ENCODE measurements around the gene SLC43A2. TPM values are rescaled to one million over a fixed set of nuclear protein-coding genes. Genes with fewer than 3 reads are reported as not detected.

Gene SLC43A2
- polyA plus RNA-seq, 1 of the 3 experiments (the other 2 are of a cell fraction) = 9.8 TPM

GRCh38 chr17:1643999-1644492 is 15.4 kb upstream of the SLC43A2 start (continued):
- TF ChIP-seq MXI1 (IDR thresholded peaks at IDR 0.05; ENCODE audit: low read depth, low read length) = no peak

DNA sequence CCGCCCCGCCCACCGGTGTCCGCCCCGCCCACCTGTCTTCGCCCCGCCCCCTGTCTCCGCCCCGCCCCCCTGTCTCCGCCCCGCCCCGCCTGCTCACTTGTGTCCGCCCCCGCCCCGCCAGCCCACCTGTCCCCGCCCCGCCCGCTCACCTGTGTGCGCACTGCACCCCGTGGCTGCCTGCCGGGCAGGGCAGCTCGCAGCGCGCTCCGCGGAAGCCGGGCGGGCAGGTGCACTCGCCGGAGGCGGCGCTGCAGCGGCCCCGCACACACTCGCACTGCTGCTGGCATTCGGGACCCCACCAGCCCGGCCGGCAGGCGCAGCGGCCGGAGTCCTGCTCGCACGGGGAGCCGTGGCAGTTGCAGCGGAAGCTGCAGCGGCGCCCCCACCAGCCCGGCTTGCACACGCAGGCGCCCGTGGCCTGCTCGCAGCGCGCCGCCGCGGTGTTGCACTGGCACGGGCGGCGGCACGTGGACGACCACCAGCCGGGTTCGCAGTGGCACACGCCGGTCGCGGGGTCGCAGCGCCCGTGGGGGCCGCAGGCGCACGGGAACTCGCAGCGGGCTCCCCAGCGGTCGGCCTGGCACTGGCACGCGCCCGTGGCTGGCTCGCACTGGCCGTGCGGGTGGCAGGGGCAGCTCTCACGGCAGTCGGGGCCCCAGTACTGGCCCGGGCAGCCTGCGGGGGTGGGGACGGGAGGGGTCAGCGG is 14.8 kb upstream of the SLC43A2 start:
- peak overlapping the region; percentile 12; the same call in 1 of the 2 replicates for H3K4me2 ChIP-seq
- H3K27ac ChIP-seq (ENCODE audit: low read depth in 2 of 2, low read length in 1 of 2) = no peak overlapping the region
- no peaks in the 10 kb centered on the region for H3K79me2 ChIP-seq (ENCODE audit: insufficient read depth)
- 7% methylated on average over 22 of the region's 90 CpGs for WGBS (ENCODE audit: low lambda C conversion rate)
- H2AFZ ChIP-seq (ENCODE audit: low read depth) = no peak overlapping the region
- H4K20me1 ChIP-seq (ENCODE audit: insufficient read depth) = no peaks in the 10 kb centered on the region
- no peaks in the 10 kb centered on the region for H3K27me3 ChIP-seq (ENCODE audit: insufficient read depth)
- peaks cover 13 to 28% of the 10 kb centered on the region in 2 experiments; a peak in 2 of 4 replicates for H3K4me1 ChIP-seq (ENCODE audit: control insufficient read depth in 1 of 2, insufficient read depth in 2 of 2, low read depth in 1 of 2, low read length in 1 of 2)
- POLR2A ChIA-PET = no interaction called here
- H3K36me3 ChIP-seq (replicated peaks in 1 of 2; ENCODE audit: control insufficient read depth in 1 of 2, insufficient read depth in 2 of 2, low read length in 1 of 2) = no peaks in the 10 kb centered on the region
- CTCF ChIA-PET = interaction anchor here (0.9 to 1.6 kb wide), 8 partner anchors 12 to 246 kb away, joined by 3 to 14 read pairs (median 4); partner anchors contain the start of genes INPP5K and SLC43A2
- H3F3A ChIP-seq (replicated peaks; ENCODE audit: insufficient read depth) = peaks cover 5% of the 10 kb centered on the region
- no peaks in the 10 kb centered on the region for H3K9me2 ChIP-seq
- no peaks in the 10 kb centered on the region for H3K9me3 ChIP-seq
- 0 out of 2 replicates have a peak, but pooled peaks have one; percentile 51 for TF ChIP-seq MXI1 (IDR thresholded peaks at IDR 0.05; ENCODE audit: low read depth, low read length)
- no peak for TF ChIP-seq EP300 (IDR thresholded peaks at IDR 0.05; ENCODE audit: borderline replicate concordance in 1 of 2, low read depth in 1 of 2, low read length in 1 of 2)
- TF ChIP-seq, protein P1, sequence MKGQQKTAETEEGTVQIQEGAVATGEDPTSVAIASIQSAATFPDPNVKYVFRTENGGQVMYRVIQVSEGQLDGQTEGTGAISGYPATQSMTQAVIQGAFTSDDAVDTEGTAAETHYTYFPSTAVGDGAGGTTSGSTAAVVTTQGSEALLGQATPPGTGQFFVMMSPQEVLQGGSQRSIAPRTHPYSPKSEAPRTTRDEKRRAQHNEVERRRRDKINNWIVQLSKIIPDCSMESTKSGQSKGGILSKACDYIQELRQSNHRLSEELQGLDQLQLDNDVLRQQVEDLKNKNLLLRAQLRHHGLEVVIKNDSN (IDR thresholded peaks at IDR 0.05; ENCODE audit: borderline replicate concordance, low read depth) = no peak
- peak; percentile 19; the same call in 1 of the 2 replicates for TF ChIP-seq CTCF (IDR thresholded peaks at IDR 0.05)
- no peak overlapping the region for H3K9ac ChIP-seq
- H3K4me3 ChIP-seq (ENCODE audit: low read depth in 2 of 2, low read length in 1 of 2) = peak overlapping the region in 1 of 2 experiments; percentile 46; a peak in 2 of 4 replicates
- DNase-seq = peak; percentile 89

DNA sequence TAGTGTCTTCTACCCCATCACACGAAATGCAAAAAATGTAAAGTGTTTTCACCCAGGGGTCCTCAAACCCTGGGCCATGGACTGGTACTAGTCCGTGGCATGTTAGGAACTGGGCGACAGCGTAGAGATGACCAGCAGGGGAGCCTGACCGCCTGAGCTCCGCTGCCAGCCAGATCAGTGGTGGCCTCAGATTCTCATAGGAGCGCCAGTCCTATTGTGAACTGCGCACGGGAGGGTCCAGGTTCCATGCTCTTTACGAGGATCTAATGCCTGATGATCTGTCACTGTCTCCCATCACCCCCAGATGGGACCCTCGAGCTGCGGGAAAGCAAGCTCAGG is 12.4 kb upstream of the SLC43A2 start:
- Histone ChIP-seq H3K9me2 (no peaks in the 10 kb centered on the region), H3K4me3 (ENCODE audit: low read depth in 2 of 2, low read length in 1 of 2) (no peak overlapping the region), H2AFZ (ENCODE audit: low read depth) (no peak overlapping the region), H4K20me1 (ENCODE audit: insufficient read depth) (no peaks in the 10 kb centered on the region), H3K4me1 (ENCODE audit: control insufficient read depth in 1 of 2, insufficient read depth in 2 of 2, low read depth in 1 of 2, low read length in 1 of 2) (peaks cover 13 to 24% of the 10 kb centered on the region in 2 experiments; a peak in 2 of 4 replicates), H3F3A (replicated peaks; ENCODE audit: insufficient read depth) (peaks cover 5% of the 10 kb centered on the region), H3K27ac (ENCODE audit: low read depth in 2 of 2, low read length in 1 of 2) (peak overlapping the region in 1 of 2 experiments; percentile 8; a peak in 1 of 4 replicates), H3K27me3 (ENCODE audit: insufficient read depth) (no peaks in the 10 kb centered on the region), H3K36me3 (replicated peaks in 1 of 2; ENCODE audit: control insufficient read depth in 1 of 2, insufficient read depth in 2 of 2, low read length in 1 of 2) (no peaks in the 10 kb centered on the region), H3K9me3 (no peaks in the 10 kb centered on the region), H3K4me2 (no peak overlapping the region), H3K79me2 (ENCODE audit: insufficient read depth) (no peaks in the 10 kb centered on the region), H3K9ac (no peak overlapping the region)
- peak; percentile 36 for DNase-seq
- ChIA-PET CTCF (interaction anchor here (2.4 to 3.5 kb wide), 3 partner anchors 8 to 67 kb away, joined by 8 to 18 read pairs (median 15); partner anchors contain the start of genes RILP and SLC43A2), POLR2A (no interaction called here)
- TF ChIP-seq, protein P2, sequence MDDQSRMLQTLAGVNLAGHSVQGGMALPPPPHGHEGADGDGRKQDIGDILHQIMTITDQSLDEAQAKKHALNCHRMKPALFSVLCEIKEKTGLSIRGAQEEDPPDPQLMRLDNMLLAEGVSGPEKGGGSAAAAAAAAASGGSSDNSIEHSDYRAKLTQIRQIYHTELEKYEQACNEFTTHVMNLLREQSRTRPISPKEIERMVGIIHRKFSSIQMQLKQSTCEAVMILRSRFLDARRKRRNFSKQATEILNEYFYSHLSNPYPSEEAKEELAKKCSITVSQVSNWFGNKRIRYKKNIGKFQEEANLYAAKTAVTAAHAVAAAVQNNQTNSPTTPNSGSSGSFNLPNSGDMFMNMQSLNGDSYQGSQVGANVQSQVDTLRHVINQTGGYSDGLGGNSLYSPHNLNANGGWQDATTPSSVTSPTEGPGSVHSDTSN (IDR thresholded peaks at IDR 0.05) = no peak
- no peak for TF ChIP-seq YY1 (IDR thresholded peaks at IDR 0.05; ENCODE audit: low read depth)
- TF ChIP-seq CTCF (IDR thresholded peaks at IDR 0.05) = peak; percentile 23; the same call in 1 of the 2 replicates
- 65% methylated on average over 11 of the region's 12 CpGs for WGBS (ENCODE audit: low lambda C conversion rate)

Measured in SK-N-SH (cell line).